Stimulated activated CD4-positive, alpha-beta T cell treated with anti-CD3 and anti-CD28 coated beads, Interleukin-4, amount 100 ng/mL, for 4 hours (primary cell): ENCODE data around the gene MAPK14.
"Not testable (repeated sequence)": the region's sequence is repeated elsewhere in the genome, so short reads cannot be mapped to it uniquely, and the experiment has no call there.

Experiments used
- DNase-seq, 2 experiments: peaks; one replicate each; pipeline ENCODE4 v3.0.0-alpha.2; 2020

MAPK14 gene

DNA sequence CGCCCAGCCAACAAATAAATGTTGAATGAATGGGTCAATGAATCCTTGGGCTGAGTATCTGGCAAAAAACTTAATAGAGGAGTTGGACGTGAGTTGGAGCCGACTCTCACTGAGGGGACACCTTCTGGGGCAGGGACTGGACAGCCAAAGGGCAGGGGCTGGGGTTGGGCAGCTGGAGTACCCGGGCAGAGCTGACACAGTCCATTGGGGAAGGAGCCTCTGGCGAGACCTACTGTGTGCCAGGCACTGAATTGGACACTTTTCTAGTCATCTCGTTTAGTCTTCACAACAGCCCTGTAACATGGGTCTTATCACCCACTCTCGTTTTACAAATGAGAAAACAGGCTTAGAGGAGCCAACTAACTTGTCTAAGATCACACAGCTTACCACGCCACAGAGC, 98.0 kb downstream of the MAPK14 start:
- DNase-seq = no peak

DNA sequence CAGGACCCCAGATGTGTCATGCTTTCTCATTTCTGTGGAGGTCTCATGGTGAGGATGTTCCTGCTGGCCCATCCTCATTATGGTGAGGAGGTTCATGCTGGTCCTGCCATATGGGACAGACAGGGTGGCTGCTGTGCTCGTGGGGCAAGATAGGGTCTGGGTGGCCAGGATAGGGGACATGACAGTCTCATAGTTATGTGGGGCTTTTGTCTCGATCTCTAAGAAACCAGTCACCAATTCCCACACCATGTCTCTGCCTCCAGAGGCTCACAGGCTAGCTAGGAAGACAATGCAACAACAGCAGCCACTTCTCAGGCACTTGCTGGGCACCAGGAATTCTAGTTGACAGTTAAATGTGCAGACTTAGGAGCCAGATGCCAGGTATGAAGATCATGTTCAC, 98.5 kb downstream of the MAPK14 start:
- no peak for DNase-seq

DNA sequence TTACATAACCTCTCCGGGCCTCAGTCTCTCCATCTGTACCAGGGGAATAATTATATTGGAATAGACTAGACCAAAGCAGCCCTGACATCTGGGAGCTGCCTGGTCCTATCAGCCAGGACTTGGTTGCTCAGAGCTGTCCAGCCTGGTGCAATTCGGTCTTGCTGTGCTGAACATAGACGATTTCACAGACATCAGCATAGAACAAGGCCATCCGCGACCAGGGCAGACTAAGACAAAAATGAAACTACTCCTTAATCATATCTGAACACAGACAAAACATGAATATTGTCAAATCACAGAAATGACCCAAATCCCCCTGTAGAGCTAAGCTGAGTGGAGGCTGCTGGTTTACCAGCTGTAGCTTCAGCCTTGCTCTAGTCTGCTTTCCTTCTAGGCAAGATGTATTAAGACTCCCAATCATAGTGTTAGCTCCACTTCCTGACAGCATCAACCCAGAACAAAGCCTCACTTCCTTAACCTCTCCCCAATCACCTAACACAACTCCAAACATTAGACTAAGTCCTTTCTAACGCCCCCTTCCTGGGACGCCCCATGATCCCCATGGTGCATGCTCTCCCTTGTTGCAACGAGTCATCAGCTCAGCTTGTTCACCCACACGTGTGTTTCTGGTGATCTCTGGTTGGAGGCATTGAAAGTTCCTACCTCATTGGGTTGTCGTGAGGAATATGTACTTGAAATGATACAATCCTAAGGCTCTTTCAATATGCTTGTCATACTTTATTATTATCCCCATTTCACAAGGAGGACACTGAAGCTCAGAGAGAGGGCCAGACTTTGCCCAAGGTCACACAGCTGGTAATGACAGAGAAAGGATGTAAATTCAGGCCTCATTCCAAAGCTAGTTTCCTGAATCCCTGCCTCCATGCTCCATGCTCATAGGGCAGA, 99.2 kb downstream of the MAPK14 start:
- DNase-seq = peak in 1 of 2 experiments; percentile 19

DNA sequence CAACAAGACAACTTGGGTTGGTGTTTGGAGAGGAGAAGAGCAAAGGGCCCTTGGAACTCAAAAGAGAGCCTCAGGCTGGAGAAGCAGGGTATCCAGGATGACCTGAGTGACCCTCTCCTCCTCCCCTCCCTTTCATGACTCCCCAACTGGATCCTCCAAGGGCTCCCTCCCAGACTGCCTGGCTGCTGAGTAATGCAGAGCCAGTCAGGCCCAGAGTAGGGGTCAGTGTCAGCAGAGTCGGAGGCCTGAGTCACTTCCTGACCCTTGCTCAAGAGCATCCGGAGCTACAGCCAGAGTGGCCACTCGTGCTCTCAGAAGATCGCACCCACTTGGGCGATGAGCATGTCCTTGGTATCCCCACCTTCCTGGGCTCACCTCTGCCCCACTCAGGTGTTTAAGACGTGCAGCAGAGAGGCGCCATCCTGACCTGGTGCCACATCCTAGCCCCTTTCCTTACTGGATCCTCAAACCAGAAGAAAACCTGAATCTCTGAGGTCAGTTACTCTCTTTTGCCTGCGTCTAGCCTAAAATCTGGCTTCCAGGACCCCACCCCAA, 99.9 kb downstream of the MAPK14 start:
- DNase-seq = no peak

DNA sequence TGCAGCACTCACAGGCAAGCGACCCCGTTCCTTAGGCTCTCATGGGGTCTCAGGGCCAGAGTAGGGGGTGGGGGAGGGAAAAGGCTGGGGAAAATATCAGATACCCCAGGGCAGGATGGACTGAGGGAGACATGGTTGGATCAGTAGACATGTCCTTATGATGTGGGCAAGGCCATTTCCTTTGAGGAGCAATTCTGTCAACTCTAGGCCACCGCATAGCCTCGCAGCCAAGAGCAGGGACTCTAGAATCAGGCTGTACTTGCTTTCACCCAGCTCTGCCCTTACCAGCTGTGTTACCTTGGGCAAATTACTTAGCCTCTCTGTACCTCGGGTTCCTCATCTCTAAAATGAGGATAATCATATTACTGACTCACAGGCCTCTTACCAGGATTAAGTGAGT, 100.5 kb downstream of the MAPK14 start:
- DNase-seq = no peak

DNA sequence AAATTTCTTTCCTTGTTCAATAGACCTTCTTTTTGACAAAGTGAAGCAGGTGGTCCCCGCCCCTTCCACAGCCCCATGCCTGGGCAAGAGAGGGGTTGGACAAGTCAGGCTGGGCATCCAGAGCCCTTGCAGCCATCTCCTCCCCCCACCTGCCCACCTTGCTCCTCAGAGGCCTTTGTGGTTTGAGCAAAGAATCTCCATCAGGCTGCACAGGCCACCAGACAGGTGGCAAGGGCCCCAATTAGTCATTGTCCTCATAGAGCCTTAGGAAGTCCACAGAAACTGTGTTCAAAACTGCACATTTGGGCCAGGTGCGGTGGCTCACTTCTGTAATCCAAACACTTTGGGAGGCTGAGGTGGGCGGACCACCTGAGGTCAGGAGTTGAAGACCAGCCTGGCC, 101.2 kb downstream of the MAPK14 start:
- DNase-seq = no peak

DNA sequence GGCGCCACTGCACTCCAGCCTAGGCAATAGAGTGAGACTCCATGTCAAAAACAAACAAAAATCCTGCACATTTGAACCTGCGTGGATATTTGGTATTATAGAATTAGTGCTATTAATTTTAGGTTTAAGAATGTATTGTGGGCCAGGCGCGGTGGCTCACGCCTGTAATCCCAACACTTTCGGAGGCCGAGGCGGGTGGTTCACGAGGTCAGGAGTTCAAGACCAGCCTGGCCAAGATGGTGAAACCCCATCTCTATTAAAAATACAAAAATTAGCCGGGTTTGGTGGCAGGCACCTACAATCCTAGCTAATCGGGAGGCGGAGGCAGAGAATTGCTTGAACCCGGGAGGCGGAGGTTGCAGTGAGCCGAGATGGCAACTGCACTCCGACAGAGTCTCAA, 101.7 kb downstream of the MAPK14 start:
- not testable (repeated sequence) for DNase-seq

DNA sequence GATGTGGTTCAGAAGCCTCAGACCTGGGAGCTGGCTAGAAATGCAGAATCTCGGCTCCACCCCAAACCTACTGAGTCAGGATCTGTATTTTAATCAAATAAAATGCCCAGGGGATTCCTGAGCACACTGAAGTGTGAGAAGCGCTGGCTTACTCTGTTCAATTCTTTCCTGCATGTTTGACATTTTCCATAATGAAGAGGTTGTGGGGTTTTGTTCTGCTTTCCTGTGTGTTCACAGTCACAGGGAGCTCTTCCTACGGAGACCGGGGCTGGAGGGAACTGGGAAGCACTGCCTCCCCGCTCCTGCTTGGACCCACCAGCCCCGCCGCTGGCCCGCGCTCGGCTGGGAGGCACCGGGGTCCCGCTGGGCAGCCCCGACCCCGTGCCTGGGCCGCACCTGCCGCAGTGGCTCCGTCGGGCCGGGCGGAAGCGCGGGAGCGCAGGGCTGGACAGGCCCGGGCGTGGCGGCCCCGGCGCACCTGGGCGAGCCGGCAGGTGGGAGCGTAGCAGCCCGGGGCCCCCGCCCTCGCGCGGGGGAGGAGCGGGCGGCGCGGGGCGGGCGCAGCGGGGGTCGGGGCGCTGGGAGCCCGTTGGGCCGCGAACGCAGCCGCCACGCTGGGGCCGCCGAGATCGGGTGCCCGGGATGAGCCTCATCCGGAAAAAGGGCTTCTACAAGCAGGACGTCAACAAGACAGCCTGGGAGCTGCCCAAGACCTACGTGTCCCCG, 102.5 kb downstream of the MAPK14 start, which contains the start of gene MAPK13:
MAPK13 (plus strand) TSS at position 573 of the 726 bp plus-strand sequence; CDS start at position 643, 70 bp downstream.
- peak; percentile 25 to 38 for DNase-seq

DNA sequence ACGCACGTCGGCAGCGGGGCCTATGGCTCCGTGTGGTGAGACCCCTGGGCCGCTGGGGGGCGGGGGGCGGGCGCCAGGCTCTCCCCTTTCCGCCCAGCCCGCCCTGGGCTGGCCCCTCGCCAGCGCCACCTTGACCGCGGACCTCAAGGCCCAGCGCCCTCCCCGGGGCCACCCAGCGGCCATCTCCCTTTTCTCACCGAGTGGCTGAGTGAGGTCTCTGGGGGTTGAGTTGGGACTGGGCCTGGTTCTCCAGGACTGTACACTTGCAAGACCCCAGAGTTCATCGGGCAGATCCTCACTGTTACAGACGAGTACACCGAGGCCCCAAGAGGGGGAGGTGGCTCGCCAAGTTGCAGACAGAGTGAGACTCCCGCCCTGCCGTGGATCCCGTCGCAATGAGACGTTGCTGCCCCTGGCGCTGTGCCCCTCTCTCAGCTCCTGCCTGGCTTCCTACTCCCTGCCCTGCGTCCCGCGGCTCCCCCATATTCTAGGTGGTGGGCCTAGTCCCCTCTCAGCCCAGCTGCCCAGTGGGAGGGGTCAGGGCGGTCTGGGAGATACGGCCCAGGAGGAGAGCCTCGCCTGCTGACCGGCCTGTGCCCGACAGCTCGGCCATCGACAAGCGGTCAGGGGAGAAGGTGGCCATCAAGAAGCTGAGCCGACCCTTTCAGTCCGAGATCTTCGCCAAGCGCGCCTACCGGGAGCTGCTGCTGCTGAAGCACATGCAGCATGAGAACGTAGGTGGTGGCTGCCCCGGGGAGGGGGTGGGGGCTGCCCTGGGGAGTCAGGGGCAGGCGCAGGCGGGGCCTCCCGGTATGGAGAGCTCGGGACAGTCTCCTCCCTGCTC, 103.3 kb downstream of the MAPK14 start:
- DNase-seq = peak; percentile 68 to 81

DNA sequence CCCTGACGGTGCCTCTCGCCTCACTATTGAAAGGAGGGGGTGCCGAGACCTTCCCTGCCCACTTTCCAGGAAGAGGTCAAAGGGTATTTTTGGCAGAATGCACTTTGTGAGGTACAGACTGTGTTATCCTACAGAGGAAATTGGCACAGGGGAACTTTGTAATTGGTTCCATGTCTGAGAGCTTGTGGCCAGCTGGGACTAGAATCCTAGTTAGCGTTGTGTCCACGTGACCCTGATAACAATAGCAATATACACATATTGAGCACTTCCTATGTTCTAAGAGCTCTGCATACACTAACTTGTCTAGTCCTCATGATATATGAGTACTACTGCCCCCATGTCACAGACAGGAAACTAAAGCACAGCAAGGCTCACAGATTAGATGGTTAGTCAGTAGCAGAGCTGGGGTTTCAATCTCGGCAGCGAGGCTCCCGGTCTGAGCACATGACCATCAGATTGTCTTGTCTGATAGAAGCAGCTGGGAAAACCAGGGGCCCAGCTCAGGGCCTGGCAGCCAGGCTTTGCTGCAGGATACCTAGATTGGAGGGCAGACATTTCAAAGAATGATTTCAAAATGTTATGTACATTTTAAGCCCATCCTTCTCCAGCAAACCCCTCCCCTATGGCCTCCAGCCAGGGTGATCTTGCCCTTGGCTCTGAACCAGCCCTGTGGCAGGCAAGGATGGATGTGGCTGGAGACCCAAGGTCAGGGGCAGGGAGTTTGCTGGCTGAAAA, 104.1 kb downstream of the MAPK14 start:
- DNase-seq = peak; percentile 31 to 42

DNA sequence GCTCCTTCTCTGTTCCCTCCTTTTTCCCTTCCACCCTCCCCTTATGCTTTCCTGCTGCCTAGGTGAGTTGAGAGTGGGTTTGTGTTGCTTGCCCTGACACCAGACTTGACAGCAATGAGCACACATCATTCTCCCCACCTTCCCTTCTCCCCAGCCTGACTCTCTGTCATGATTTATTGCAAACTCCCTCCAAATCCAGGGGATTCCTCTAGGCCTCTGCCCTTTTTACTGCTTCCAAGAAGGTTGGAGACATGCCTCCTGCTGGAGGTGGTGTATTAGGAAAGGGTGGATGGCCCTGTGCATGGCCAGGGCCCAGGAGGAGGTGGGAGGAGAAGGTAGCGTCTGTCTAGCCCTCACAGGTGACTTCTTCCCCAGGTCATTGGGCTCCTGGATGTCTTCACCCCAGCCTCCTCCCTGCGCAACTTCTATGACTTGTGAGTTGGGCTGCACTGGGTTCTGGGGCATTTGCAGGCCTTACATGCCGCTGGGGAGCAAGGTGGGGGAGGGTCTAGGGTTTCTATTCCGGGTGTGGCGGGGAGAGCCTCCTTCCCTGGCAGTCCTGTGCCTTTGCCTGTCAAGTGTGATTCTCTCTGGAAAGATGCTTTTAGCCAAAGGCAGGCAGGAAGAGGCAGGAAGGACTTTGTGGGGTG, 104.8 kb downstream of the MAPK14 start:
- no peak for DNase-seq

DNA sequence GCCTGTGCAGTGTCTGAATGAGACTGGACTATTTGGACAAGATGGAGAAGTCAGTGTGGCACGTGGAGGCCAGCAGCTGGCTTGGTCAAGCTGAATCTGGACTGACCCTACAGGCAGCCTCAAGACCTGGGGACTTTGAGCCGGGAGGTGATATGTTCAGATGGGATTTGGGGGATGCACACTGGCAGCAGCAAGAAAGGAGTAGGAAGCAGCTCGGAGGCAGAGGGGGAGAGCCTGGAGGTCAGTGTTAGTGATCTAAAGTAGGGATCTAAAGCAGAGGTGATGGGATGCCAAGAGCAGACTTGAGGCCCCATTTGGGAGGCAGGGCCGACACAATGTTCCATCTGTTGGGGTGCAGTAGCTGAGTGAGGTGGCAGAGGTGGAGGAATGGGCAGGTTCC, 105.5 kb downstream of the MAPK14 start:
- DNase-seq = no peak

DNA sequence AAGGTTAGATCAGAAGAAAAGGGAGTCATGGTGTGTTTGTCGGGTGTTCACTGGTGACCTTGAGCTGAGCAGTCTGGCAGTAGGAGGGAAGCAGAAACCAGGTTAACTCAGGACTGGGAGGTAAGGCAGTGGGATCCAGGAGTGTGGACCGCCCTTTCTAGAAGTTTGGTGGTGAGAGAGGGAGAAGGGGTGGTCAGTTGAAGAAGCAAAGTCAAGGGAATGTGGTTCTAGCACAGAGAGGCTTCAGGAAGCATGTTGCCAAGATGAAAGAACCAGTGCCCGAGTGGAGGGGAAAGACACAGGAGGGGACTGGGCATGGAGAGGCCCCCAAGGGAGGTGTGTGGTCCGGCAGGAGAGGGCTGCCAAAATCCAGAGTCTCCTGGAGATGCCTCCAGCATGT, 106.3 kb downstream of the MAPK14 start:
- no peak for DNase-seq

DNA sequence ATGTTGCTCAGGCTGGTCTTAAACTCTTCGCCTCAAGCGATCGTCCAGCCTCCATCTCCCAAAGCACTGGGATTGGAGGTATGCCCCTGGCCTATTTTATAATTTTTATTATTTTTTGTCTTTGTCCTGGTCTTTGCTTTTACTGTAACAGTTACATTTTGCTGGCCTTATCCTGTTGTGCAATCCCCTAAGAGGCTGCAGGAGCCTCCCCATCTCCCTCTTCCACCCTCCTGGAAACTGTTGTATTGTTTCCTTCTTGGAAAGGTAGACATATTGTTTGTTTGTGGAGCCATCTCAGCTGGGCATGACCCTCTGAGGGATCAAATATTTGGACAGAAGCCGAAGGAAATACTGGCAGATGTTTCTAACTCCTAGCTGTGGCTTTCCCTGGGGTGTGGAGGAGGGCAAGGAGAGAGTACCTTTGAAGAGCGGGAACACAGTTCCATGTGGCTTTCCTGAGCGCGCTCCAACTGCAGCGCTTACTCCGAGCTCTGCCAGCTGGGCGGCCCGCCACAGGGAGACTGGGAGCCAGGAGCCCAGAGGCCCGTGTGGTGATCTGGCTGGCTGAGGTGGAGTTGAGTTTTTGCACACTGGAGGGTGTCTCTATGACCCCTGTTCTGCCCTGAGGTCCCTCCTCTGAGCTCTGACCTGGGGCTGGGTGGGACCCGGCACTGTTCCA, 107.6 kb downstream of the MAPK14 start:
- DNase-seq = no peak

DNA sequence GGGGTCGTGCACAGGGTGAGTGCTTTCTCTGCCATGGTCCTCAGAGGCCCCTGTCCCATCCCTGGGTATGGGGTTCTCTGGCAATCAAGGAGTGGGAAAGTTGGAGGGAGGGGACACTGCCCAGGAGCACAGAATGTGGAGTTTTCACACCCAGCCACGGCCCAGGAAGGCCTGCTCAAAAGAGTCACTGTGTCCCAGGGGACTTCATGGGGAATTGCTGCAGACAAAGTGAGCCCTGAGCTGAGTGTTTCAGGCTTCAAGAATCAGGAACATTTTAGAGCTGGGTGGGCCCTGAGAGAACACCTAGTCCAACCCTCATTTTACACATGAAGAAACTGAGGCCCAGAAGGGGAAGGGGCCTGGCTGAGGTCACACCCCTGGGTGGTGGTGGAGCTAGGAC, 108.4 kb downstream of the MAPK14 start:
- no peak for DNase-seq

DNA sequence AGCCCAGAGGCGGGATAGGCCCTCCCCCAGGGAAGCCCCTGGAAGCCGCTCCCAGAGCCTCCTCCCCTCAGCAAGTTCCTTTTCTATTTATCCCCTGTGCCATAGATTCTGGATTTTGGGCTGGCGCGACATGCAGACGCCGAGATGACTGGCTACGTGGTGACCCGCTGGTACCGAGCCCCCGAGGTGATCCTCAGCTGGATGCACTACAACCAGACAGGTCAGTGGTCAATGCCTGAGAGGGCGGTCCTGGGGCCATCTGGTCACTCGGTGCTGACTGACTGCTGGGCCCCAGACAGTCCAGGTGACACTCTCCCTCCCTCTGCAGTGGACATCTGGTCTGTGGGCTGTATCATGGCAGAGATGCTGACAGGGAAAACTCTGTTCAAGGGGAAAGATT, 108.9 kb downstream of the MAPK14 start:
- DNase-seq = no peak

DNA sequence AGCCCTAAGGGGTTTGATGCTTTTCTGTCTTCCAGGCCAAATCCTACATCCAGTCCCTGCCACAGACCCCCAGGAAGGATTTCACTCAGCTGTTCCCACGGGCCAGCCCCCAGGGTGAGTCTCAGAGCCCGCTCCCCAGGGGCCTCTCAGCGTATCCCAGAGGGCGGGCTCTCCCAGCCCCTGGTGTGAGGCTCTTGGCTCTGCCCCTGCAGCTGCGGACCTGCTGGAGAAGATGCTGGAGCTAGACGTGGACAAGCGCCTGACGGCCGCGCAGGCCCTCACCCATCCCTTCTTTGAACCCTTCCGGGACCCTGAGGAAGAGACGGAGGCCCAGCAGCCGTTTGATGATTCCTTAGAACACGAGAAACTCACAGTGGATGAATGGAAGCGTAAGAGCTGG, 111.1 kb downstream of the MAPK14 start:
- no peak for DNase-seq

DNA sequence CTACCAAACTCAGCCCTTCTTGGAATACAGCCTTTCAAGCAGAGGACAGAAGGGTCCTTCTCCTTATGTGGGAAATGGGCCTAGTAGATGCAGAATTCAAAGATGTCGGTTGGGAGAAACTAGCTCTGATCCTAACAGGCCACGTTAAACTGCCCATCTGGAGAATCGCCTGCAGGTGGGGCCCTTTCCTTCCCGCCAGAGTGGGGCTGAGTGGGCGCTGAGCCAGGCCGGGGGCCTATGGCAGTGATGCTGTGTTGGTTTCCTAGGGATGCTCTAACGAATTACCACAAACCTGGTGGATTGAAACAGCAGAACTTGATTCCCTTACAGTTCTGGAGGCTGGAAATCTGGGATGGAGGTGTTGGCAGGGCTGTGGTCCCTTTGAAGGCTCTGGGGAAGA, 111.8 kb downstream of the MAPK14 start:
- DNase-seq = no peak

DNA sequence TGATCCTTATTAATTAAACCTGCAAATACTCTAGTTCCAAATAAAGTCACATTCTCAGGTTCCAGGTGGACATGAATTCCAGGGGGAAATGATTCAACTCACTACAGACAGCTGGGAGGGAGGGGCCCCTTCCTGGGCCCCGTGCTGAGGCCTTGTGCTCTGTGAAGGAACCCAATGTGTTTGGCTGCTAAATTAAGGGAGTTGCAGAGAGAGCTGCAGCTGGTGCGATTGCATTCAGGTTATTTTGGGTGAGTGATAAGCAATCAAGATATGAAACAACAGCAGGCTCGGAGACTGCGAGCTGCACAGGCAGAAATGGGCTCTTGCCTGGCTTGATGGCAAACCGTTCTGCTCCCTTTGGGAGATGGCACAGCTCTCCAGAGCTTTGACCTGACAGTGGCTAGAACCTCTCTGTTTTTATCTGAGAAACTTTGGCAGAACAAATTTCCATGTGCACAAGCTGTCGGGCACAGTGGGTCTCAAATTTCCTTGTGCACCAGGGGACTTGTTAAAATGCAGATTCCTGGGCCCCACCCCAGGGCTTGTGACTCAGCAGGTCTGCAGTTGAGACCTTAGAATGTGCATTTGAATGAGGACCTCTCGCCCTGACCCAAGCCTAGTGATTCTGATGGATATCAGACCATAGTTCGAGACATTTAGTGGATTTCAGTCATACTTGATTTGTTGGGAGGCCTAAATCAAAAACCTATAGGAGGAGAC, 112.5 kb downstream of the MAPK14 start:
- no peak for DNase-seq

DNA sequence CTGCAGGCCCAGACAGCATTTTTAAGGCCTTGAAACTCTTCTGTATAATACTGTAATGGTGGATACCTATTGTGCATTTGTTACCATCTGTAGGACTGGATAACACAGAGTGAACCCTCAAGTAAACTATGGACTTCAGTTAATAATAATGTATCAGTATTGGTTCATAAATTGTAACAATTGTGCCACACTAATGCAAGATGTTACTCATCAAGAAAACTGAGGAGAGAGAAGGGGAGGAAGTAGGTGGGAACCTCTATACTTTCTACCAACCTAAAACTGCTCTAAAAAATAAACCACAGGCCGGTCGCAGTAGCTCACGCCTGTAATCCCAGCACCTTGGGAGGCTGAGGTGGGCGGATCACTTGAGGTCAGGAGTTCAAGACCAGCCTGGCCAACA, 113.5 kb downstream of the MAPK14 start:
- DNase-seq = no peak
